GM18505 (cell line): ENCODE results near the gene TBL1X.
"Not testable (repeated sequence)": the region's sequence is repeated elsewhere in the genome, so short reads cannot be mapped to it uniquely, and the experiment has no call there.

Source experiments
- ATAC-seq: cut with Tn5 transposase; IDR thresholded peaks from one replicate; pipeline ENCODE4 v1.9.1; 2021; ENCODE audit not compliant: unreplicated experiment
- POLR2A ChIP-seq: IDR thresholded peaks from 4 replicates; pipeline ENCODE4 v1.6.1; 2011; ENCODE audit warnings: borderline replicate concordance; ENCODE audit not compliant: insufficient read depth, insufficient read length; ENCODE audit errors: extremely low read depth

The TBL1X gene

GRCh38 chrX:9467146-9467545 lies 2.3 kb downstream of the TBL1X start:
- ATAC-seq: no peak

GRCh38 chrX:9467751-9468150 lies 2.9 kb downstream of the TBL1X start:
- ATAC-seq: no peak
- TF ChIP-seq POLR2A: no peak

More at GRCh38 chrX:9467146-9467545, 2.3 kb downstream of the TBL1X start:
- TF ChIP-seq POLR2A: no peak

GRCh38 chrX:9471571-9471985 lies 6.7 kb downstream of the TBL1X start:
- TF ChIP-seq POLR2A: no peak
- no peak for ATAC-seq

GRCh38 chrX:9473708-9474107 lies 8.8 kb downstream of the TBL1X start:
- no peak for ATAC-seq
- no peak for TF ChIP-seq POLR2A

GRCh38 chrX:9475417-9475816 lies 10.6 kb downstream of the TBL1X start:
- not testable (repeated sequence) for ATAC-seq

GRCh38 chrX:9475984-9476383 lies 11.1 kb downstream of the TBL1X start:
- TF ChIP-seq POLR2A: no peak

GRCh38 chrX:9476810-9477575 lies 12.1 kb downstream of the TBL1X start:
- TF ChIP-seq POLR2A: no peak

More at GRCh38 chrX:9475984-9476383, 11.1 kb downstream of the TBL1X start:
- ATAC-seq: no peak

GRCh38 chrX:9482408-9482807 lies 17.6 kb downstream of the TBL1X start:
- no peak for TF ChIP-seq POLR2A
- ATAC-seq: no peak

More at GRCh38 chrX:9476810-9477575, 12.1 kb downstream of the TBL1X start:
- ATAC-seq: no peak

- ATAC-seq: no peak
- TF ChIP-seq POLR2A: no peak
Observed at GRCh38 chrX:9482837-9483236, 18.0 kb downstream of the TBL1X start.

GRCh38 chrX:9483376-9483775 lies 18.5 kb downstream of the TBL1X start:
- no peak for ATAC-seq
- no peak for TF ChIP-seq POLR2A

GRCh38 chrX:9486786-9487387 lies 22.0 kb downstream of the TBL1X start:
- no peak for ATAC-seq
- TF ChIP-seq POLR2A: no peak

- TF ChIP-seq POLR2A: no peak
- no peak for ATAC-seq
Observed at GRCh38 chrX:9488586-9488985, 23.7 kb downstream of the TBL1X start.

GRCh38 chrX:9489234-9489633 lies 24.4 kb downstream of the TBL1X start:
- no peak for ATAC-seq

GRCh38 chrX:9492901-9493300 lies 28.0 kb downstream of the TBL1X start:
- TF ChIP-seq POLR2A: no peak
- no peak for ATAC-seq

More at GRCh38 chrX:9489234-9489633, 24.4 kb downstream of the TBL1X start:
- no peak for TF ChIP-seq POLR2A
